Stimulated activated CD4-positive, alpha-beta T cell treated with anti-CD3 and anti-CD28 coated beads, Interleukin-4, amount 100 ng/mL, for 48 hours (primary cell): ENCODE measurements around the gene KMT2A.
A peak's percentile ranks its signal among the peaks of the same experiment; 100 is the strongest.

Source experiments
- DNase-seq, 2 donors: peaks; one replicate each; pipeline ENCODE4 v3.0.0-alpha.2; 2020; ENCODE audit warnings: low read depth in 2 of 2

Gene KMT2A

DNA sequence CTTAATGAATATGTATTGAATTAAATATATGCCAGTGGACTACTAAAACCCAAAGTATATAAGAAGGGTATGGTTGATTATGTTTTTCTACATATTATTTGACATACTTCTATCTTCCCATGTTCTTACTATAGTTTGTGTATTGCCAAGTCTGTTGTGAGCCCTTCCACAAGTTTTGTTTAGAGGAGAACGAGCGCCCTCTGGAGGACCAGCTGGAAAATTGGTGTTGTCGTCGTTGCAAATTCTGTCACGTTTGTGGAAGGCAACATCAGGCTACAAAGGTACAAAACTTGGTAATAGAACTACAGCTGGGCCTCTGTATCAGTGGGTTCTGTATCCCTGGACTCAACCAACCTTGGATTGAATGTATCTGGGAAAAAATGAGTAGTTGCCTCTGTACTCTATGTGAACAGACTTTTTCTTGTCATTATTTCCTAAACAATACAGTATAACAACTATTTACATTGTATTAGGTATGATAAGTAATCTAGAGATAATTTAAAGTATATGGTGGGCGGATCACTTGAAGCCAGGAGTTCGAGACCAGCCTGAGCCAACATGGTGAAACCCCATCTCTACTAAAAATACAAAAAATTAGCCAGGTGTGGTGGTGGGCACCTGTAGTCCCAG, 52.3 kb downstream of the KMT2A start:
- DNase-seq, result peak; percentile 60 to 67

DNA sequence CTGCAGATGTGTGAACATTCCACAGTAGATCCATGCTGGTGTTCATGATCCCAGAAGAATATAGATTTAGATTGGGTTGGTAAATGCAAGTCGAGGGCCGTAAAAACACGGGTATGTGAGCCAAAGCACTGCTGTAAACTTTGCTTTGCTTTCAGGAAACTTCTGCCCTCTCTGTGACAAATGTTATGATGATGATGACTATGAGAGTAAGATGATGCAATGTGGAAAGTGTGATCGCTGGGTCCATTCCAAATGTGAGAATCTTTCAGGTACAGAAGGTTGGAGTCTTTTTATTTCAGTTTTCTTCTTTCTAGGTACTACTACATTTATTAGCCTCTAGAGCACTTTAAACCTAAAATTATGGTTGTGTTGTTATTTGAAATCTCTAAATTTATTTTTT, 54.7 kb downstream of the KMT2A start:
- DNase-seq, result no peak

DNA sequence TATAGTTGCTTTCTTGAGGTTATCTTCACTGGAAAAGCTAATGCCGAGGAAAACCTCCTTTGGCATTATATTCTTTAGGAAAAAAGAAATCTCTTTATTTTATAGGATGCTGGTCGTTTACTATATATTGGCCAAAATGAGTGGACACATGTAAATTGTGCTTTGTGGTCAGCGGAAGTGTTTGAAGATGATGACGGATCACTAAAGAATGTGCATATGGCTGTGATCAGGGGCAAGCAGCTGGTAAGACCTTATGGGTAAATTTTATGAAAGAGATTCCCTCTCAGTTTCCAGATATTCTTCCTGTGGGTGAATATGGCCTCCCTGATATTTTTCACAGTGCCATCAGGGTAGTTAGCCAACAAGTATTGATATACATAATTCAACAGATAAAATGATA, 61.5 kb downstream of the KMT2A start:
- DNase-seq, result no peak

- DNase-seq, result no peak
These were observed 66.9 kb downstream of the KMT2A start for GRCh38 chr11:118503216-118503615.

DNA sequence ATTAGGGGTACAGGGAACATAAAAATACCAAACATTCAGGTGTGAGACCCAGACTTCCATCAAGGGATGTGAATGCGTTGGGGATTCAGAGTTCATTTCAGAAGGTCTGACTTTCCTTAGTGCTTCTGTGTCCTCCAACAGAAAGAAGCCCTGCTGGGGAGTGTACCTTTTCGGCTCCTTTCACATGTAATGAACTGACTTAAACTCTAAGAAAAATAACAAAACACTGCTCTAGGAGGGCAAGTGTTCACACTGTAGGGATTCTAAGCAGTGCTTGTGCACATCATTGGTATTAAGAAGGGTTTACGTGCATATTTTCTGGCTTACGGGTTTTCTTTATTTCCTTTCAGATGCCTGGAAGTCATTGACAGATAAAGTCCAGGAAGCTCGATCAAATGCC, 75.3 kb downstream of the KMT2A start:
- DNase-seq, result no peak

GRCh38 chr11:118514103-118514502, 77.8 kb downstream of the KMT2A start:
- no peak for DNase-seq

- DNase-seq, result no peak
These were observed 83.3 kb downstream of the KMT2A start for GRCh38 chr11:118519549-118519948.

DNA sequence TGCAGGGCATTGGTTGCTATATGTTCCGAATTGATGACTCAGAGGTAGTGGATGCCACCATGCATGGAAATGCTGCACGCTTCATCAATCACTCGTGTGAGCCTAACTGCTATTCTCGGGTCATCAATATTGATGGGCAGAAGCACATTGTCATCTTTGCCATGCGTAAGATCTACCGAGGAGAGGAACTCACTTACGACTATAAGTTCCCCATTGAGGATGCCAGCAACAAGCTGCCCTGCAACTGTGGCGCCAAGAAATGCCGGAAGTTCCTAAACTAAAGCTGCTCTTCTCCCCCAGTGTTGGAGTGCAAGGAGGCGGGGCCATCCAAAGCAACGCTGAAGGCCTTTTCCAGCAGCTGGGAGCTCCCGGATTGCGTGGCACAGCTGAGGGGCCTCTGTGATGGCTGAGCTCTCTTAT, 85.6 kb downstream of the KMT2A start:
- DNase-seq, result no peak

DNA sequence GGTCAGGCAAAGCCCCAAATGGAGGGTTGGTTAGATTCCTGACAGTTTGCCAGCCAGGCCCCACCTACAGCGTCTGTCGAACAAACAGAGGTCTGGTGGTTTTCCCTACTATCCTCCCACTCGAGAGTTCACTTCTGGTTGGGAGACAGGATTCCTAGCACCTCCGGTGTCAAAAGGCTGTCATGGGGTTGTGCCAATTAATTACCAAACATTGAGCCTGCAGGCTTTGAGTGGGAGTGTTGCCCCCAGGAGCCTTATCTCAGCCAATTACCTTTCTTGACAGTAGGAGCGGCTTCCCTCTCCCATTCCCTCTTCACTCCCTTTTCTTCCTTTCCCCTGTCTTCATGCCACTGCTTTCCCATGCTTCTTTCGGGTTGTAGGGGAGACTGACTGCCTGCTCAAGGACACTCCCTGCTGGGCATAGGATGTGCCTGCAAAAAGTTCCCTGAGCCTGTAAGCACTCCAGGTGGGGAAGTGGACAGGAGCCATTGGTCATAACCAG, 86.3 kb downstream of the KMT2A start:
- no peak for DNase-seq

DNA sequence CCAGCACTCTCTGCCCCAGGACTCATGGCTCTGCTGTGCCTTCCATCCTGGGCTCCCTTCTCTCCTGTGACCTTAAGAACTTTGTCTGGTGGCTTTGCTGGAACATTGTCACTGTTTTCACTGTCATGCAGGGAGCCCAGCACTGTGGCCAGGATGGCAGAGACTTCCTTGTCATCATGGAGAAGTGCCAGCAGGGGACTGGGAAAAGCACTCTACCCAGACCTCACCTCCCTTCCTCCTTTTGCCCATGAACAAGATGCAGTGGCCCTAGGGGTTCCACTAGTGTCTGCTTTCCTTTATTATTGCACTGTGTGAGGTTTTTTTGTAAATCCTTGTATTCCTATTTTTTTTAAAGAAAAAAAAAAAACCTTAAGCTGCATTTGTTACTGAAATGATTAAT, 88.1 kb downstream of the KMT2A start:
- DNase-seq, result no peak

- no peak for DNase-seq
These were observed 88.6 kb downstream of the KMT2A start for GRCh38 chr11:118524757-118525470.

- DNase-seq, result no peak
These were observed 90.4 kb downstream of the KMT2A start for GRCh38 chr11:118526688-118527087.

- no peak for DNase-seq
These were observed 90.8 kb downstream of the KMT2A start, which contains the start of gene TTC36 for GRCh38 chr11:118527109-118527508. Gene TTC36 (plus strand): TSS chr11:118527474. CDS start chr11:118527495, 21 bp downstream.

GRCh38 chr11:118528511-118528910, 92.2 kb downstream of the KMT2A start:
- DNase-seq, result no peak

DNA sequence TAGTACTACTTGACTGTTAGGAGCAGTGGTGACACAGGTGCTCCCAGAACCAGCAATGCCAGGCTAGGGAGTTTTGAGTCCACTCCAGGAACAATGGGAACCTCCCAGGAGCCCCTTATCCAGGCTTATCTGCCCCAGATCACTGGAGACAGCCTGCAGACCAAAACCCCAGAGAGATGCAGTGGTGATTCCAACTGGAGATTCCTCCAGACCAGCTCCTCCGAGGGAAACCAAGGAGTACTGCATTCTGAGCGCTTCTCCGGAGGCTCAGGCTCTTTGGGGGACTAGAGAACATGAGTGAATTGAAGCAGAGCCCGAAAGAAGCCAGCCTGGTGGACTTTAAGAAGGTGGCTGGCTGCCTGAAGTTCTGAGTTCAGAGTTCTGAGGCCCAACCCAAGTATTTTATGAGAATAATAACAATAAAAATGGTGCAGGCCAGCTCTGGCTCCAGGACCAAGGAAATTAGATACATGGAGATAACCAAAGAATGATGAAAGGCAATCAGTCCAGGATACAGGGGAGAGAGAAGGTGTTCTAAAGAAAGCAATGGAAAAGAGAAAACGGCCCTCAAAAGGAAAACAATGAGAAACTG, 93.4 kb downstream of the KMT2A start:
- DNase-seq, result no peak

DNA sequence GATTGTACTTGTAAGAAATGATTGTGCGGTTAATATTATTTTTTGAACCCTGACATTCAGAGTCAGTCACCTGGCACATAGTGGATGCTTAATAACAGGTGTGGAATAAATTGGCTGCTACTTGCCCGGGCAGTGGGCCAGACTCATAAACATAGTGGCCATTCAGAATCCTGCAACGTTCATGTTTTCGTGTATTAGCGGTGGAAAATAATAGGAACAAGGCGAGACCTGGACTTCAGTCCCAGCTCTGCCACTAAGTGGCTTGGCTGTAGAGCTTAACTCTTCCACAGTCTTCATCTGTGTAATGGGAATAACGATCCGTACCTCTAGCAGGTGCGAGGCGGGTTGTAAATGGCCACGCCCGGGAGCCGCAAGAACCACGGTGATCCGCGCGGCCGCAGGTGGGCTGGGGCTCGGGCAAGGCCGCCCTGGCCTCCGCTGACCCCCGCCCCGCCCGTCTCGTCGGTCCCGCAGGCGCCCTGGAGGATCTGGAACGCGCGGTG, 93.9 kb downstream of the KMT2A start:
- DNase-seq, result no peak

DNA sequence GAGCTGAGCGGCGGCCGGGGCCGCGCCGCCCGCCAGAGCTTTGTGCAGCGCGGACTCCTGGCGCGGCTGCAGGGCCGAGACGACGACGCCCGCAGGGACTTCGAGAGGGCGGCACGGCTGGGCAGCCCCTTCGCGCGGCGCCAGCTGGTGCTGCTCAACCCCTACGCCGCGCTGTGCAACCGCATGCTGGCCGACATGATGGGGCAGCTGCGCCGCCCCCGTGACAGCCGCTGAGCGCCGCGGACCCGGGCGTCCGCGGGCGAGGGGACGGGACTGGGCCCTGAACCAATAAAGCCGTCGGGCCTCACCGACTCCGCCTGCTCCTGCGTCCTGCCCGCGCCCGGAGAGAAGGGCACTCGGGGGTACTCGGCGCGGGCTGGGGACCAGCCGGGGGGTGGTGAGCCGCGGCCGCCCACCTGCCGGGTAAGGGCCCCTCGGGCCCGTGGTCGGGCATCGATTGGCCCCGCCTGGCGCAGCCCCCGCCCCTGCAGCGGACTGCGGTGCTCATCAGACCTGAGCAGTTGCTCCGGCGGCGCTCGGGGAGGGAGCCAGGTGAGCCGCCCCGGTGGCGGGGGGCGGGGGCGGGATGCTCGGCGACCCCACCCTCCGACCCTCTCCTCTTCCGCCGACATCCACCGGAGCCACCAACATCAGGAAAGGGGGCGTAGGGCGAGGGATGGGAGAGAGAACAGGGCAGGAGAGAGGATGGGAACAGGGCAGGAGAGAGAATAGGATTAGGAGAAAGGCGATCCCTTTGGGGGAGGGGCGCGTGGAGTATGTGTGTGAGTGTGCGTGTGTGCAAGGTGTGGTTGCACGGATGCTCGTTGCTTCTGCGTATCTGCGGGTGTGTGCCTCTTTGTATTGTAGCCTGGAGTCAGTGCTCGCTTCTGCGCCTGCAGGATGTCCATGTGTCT, 94.6 kb downstream of the KMT2A start, which contains the start of gene TMEM25:
TSS of gene TMEM25 (plus strand) at position 510 of the 914 bp plus-strand sequence. CDS start 610 bp downstream, outside the sequence.
- peak; percentile 71 to 73 for DNase-seq

GRCh38 chr11:118531597-118532084, 95.3 kb downstream of the KMT2A start:
- peak in 1 of 2 donors; percentile 8 for DNase-seq

- no peak for DNase-seq
These were observed 95.8 kb downstream of the KMT2A start for GRCh38 chr11:118532091-118532490.

DNA sequence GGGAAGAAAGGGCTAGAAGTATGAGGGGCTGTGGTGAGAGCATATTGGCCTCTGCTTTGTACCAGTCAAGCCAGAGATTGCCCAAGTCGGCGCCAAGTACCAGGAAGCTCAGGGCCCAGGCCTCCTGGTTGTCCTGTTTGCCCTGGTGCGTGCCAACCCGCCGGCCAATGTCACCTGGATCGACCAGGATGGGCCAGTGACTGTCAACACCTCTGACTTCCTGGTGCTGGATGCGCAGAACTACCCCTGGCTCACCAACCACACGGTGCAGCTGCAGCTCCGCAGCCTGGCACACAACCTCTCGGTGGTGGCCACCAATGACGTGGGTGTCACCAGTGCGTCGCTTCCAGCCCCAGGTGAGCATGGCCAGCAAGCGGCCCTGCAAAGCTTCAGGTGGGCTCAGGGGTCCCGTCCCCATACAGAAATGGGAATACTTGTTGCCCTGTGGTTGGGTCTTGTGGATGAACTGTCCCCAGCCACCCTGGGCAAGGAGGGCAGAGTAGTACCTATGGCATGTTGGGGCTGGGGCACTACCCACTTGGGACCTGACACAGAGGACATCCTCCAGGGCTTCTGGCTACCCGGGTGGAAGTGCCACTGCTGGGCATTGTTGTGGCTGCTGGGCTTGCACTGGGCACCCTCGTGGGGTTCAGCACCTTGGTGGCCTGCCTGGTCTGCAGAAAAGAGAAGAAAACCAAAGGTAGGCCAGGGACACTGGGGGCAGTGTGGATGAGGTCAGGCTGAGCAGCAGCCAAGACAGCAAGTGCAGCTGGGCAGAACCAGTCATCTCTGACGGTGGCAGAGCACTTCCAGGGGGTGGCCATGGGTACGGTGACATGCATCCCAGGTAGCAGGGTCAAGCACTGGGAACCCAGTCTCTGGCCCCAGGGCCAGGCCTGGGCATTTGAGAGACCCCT, 96.8 kb downstream of the KMT2A start:
- DNase-seq, result no peak
